ENCODE results near the gene PTPRN2.

PTPRN2 gene

GRCh38 chr7:158259671-158260418 is 327.8 kb downstream of the PTPRN2 start:
- ChIA-PET CTCF (no interaction called here), POLR2A (no interaction called here)
- DNase-seq (ENCODE audit: extremely low spot score): no peak
- TF ChIP-seq SUZ12 (IDR thresholded peaks at IDR 0.05) (no peak), FOXA1 (IDR thresholded peaks at IDR 0.05) (no peak), ARNT (IDR thresholded peaks at IDR 0.05) (no peak), BHLHE40 (IDR thresholded peaks at IDR 0.05; ENCODE audit: borderline replicate concordance) (no peak), FOXK2 (IDR thresholded peaks at IDR 0.05) (no peak), SP1 (IDR thresholded peaks at IDR 0.05) (no peak), ZNF384 (IDR thresholded peaks at IDR 0.05) (no peak), L3MBTL2 (conservative IDR thresholded peaks at IDR 0.05) (no peak), LEF1 (IDR thresholded peaks at IDR 0.05; ENCODE audit: borderline replicate concordance) (no peak), ELF4 (IDR thresholded peaks at IDR 0.05) (no peak), NFRKB (IDR thresholded peaks at IDR 0.05) (no peak)

DNA sequence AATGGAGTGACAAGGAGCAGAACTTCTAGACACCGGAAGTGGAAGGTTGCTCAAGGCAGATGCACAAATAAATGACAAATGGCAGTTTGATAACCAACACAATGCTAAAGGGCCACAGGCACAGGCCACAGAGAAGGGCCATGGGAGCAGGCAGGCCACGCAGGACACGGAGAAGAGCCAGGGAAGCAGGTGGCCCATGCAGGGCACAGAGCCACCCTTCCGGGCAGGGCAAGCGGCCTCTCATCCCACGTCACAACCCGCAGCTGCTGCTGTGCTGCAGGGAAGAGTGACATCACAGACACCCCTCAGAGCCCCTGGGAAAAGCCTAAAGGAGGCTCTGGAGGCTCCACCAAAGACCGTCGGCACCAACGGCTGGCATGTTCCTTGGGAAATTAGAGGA is 328.5 kb downstream of the PTPRN2 start:
- CTCF ChIA-PET: no interaction called here
- POLR2A ChIA-PET: no interaction called here
- TF ChIP-seq SUZ12 (IDR thresholded peaks at IDR 0.05) (no peak), BHLHE40 (IDR thresholded peaks at IDR 0.05; ENCODE audit: borderline replicate concordance) (no peak), ARNT (IDR thresholded peaks at IDR 0.05) (no peak), SP1 (IDR thresholded peaks at IDR 0.05) (no peak), CTBP1 (IDR thresholded peaks at IDR 0.05; ENCODE audit: borderline replicate concordance) (no peak), ELF4 (IDR thresholded peaks at IDR 0.05) (no peak)
- no peak for DNase-seq (ENCODE audit: extremely low spot score)

- POLR2A ChIA-PET: no interaction called here
- no peak for TF ChIP-seq FOXA1 (IDR thresholded peaks at IDR 0.05)
- TF ChIP-seq L3MBTL2 (conservative IDR thresholded peaks at IDR 0.05): no peak
- TF ChIP-seq NFRKB (IDR thresholded peaks at IDR 0.05): no peak
- TF ChIP-seq ARNT (IDR thresholded peaks at IDR 0.05): no peak
- no peak for TF ChIP-seq SUZ12 (IDR thresholded peaks at IDR 0.05)
- no peak for TF ChIP-seq CTBP1 (IDR thresholded peaks at IDR 0.05; ENCODE audit: borderline replicate concordance)
- TF ChIP-seq FOXM1 (IDR thresholded peaks at IDR 0.05; ENCODE audit: borderline replicate concordance): no peak
- TF ChIP-seq, protein P1, sequence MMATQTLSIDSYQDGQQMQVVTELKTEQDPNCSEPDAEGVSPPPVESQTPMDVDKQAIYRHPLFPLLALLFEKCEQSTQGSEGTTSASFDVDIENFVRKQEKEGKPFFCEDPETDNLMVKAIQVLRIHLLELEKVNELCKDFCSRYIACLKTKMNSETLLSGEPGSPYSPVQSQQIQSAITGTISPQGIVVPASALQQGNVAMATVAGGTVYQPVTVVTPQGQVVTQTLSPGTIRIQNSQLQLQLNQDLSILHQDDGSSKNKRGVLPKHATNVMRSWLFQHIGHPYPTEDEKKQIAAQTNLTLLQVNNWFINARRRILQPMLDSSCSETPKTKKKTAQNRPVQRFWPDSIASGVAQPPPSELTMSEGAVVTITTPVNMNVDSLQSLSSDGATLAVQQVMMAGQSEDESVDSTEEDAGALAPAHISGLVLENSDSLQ (IDR thresholded peaks at IDR 0.05): no peak
- TF ChIP-seq TARDBP (IDR thresholded peaks at IDR 0.05): no peak
- no peak for TF ChIP-seq FOXK2 (IDR thresholded peaks at IDR 0.05)
- TF ChIP-seq ELF4 (IDR thresholded peaks at IDR 0.05): no peak
- no peak for TF ChIP-seq HDGF (IDR thresholded peaks at IDR 0.05; ENCODE audit: borderline replicate concordance)
- no peak for TF ChIP-seq SP1 (IDR thresholded peaks at IDR 0.05)
- no peak for TF ChIP-seq BHLHE40 (IDR thresholded peaks at IDR 0.05; ENCODE audit: borderline replicate concordance)
- CTCF ChIA-PET: interaction anchor here (0.6 kb wide), 1 partner anchor 9 kb away, joined by 3 read pairs; no protein-coding TSS in a partner anchor
- DNase-seq (ENCODE audit: extremely low spot score): no peak
Observed at GRCh38 chr7:158258411-158259130, 329.1 kb downstream of the PTPRN2 start.

- CTCF ChIA-PET: interaction anchor here (0.6 kb wide), 1 partner anchor 10 kb away, joined by 3 read pairs; no protein-coding TSS in a partner anchor
- POLR2A ChIA-PET: no interaction called here
- DNase-seq (ENCODE audit: extremely low spot score): no peak
- TF ChIP-seq ARNT (IDR thresholded peaks at IDR 0.05): no peak
- no peak for TF ChIP-seq FOXK2 (IDR thresholded peaks at IDR 0.05)
- TF ChIP-seq FOXA1 (IDR thresholded peaks at IDR 0.05): no peak
- no peak for TF ChIP-seq L3MBTL2 (conservative IDR thresholded peaks at IDR 0.05)
- TF ChIP-seq ELF4 (IDR thresholded peaks at IDR 0.05): no peak
- TF ChIP-seq TARDBP (IDR thresholded peaks at IDR 0.05): no peak
- TF ChIP-seq, protein P1 (IDR thresholded peaks at IDR 0.05): no peak
- TF ChIP-seq CTBP1 (IDR thresholded peaks at IDR 0.05; ENCODE audit: borderline replicate concordance): no peak
- TF ChIP-seq LEF1 (IDR thresholded peaks at IDR 0.05; ENCODE audit: borderline replicate concordance): no peak
- TF ChIP-seq FOXM1 (IDR thresholded peaks at IDR 0.05; ENCODE audit: borderline replicate concordance): no peak
- TF ChIP-seq BHLHE40 (IDR thresholded peaks at IDR 0.05; ENCODE audit: borderline replicate concordance): no peak
- TF ChIP-seq SP1 (IDR thresholded peaks at IDR 0.05): no peak
- TF ChIP-seq ZNF384 (IDR thresholded peaks at IDR 0.05): no peak
- no peak for TF ChIP-seq SUZ12 (IDR thresholded peaks at IDR 0.05)
- no peak for TF ChIP-seq NFRKB (IDR thresholded peaks at IDR 0.05)
- no peak for TF ChIP-seq HDGF (IDR thresholded peaks at IDR 0.05; ENCODE audit: borderline replicate concordance)
Observed at GRCh38 chr7:158257516-158258410, 329.9 kb downstream of the PTPRN2 start.

DNA sequence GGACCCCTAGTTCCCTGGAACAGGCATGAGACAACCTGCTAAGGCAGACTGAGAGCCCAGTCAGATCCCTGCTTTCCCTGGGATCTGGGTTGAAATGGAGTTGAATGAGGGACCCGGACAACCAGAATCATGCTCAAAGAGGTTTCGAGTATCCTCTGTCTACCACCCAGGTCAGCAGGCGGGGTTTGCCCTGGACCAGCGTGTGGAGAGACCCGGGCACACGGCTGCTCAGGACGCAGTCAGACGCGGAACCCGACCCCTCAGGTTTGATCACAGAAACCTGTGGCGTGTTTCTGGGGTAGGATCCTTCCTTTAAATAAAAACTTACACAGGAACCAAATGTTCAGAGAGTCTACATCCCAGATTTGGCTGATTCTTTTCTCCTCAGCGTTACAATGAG is 330.6 kb downstream of the PTPRN2 start:
- CTCF ChIA-PET: no interaction called here
- no peak for TF ChIP-seq CTBP1 (IDR thresholded peaks at IDR 0.05; ENCODE audit: borderline replicate concordance)
- TF ChIP-seq ZNF384 (IDR thresholded peaks at IDR 0.05): no peak
- TF ChIP-seq FOXA1 (IDR thresholded peaks at IDR 0.05): no peak
- TF ChIP-seq, protein P1 (IDR thresholded peaks at IDR 0.05): no peak
- no peak for TF ChIP-seq SUZ12 (IDR thresholded peaks at IDR 0.05)
- no peak for TF ChIP-seq L3MBTL2 (conservative IDR thresholded peaks at IDR 0.05)
- TF ChIP-seq HDGF (IDR thresholded peaks at IDR 0.05; ENCODE audit: borderline replicate concordance): no peak
- TF ChIP-seq ELF4 (IDR thresholded peaks at IDR 0.05): no peak
- TF ChIP-seq BHLHE40 (IDR thresholded peaks at IDR 0.05; ENCODE audit: borderline replicate concordance): no peak
- TF ChIP-seq ARNT (IDR thresholded peaks at IDR 0.05): no peak
- no peak for TF ChIP-seq SP1 (IDR thresholded peaks at IDR 0.05)
- no peak for TF ChIP-seq FOXM1 (IDR thresholded peaks at IDR 0.05; ENCODE audit: borderline replicate concordance)
- no peak for TF ChIP-seq NFRKB (IDR thresholded peaks at IDR 0.05)
- DNase-seq (ENCODE audit: extremely low spot score): no peak
- POLR2A ChIA-PET: no interaction called here
